WTC11 (cell line): Measurements from ENCODE around the gene PDGFRB. TPM values are rescaled to one million over a fixed set of nuclear protein-coding genes. Genes with fewer than 3 reads are reported as not detected.

ENCODE experiments used
- ATAC-seq: fragments of 200-7000 bp; cut with Tn5 transposase; 2 replicates; pipeline ENCODE4 v1.10.0; 2021; ENCODE audit warnings: mild to moderate bottlenecking, moderate library complexity
- Bru-seq: library from RNA; stranded (reverse); fragments of 400-500 nt; gene quantifications from one replicate; lab custom pipeline; 2021; lab: Mats Ljungman, UMichigan
- CTCF ChIA-PET: fragments of 300-600 bp; sonication (Branson Sonifier 250); formaldehyde crosslinking; loops from one replicate; lab custom pipeline; 2021; ENCODE audit warnings: antibody characterized with exemption; lab: Charles Lee
- POLR2A ChIA-PET: fragments of 350-600 bp; sonication (Branson Sonifier 250); formaldehyde crosslinking; loops from one replicate; lab custom pipeline; 2021; ENCODE audit warnings: antibody characterized with exemption; lab: Charles Lee
- DNase-seq: peaks from one replicate; pipeline ENCODE4 v3.0.0; 2021; ENCODE audit warnings: low spot score
- H3K27ac Mint-ChIP-seq: 2 replicates; pipeline ENCODE4 v1.8.0; 2021; ENCODE audit warnings: mixed read lengths
- H3K27me3 Mint-ChIP-seq: 2 replicates; pipeline ENCODE4 v1.8.0; 2021; ENCODE audit warnings: low read depth, mild to moderate bottlenecking, moderate library complexity, mixed read lengths
- H3K36me3 Mint-ChIP-seq: 2 replicates; pipeline ENCODE4 v1.8.0; 2021; ENCODE audit warnings: mixed read lengths
- H3K4me1 Mint-ChIP-seq: 2 replicates; pipeline ENCODE4 v1.8.0; 2022; ENCODE audit warnings: mixed read lengths
- H3K4me3 Mint-ChIP-seq: 2 replicates; pipeline ENCODE4 v1.8.0; 2021; ENCODE audit warnings: mild to moderate bottlenecking, moderate library complexity, mixed read lengths
- H3K9me3 Mint-ChIP-seq: 2 replicates; pipeline ENCODE4 v1.8.0; 2021; ENCODE audit warnings: mixed read lengths
- CBFB ChIP-seq: sonication (generic); formaldehyde crosslinking; IDR thresholded peaks from 2 replicates; pipeline ENCODE4 v1.8.1; 2022; ENCODE audit warnings: mild to moderate bottlenecking, low read depth, missing genetic modification reagents
- GABPB1 ChIP-seq: sonication (generic); formaldehyde crosslinking; IDR thresholded peaks from 2 replicates; pipeline ENCODE4 v1.8.1; 2023; ENCODE audit warnings: mild to moderate bottlenecking, missing genetic modification reagents
- NR3C1 ChIP-seq: sonication (generic); formaldehyde crosslinking; conservative IDR thresholded peaks from 2 replicates; pipeline ENCODE4 v1.8.1; 2023; ENCODE audit warnings: low read depth, mild to moderate bottlenecking, missing genetic modification reagents
- SP1 ChIP-seq: sonication (generic); formaldehyde crosslinking; conservative IDR thresholded peaks from 2 replicates; pipeline ENCODE4 v1.8.1; 2022; ENCODE audit warnings: missing genetic modification reagents
- TCF7 ChIP-seq: sonication (generic); formaldehyde crosslinking; IDR thresholded peaks from 2 replicates; pipeline ENCODE4 v1.8.0; 2022; ENCODE audit warnings: mild to moderate bottlenecking, low read depth, missing genetic modification reagents, moderate library complexity
- TEAD4 ChIP-seq: sonication (generic); formaldehyde crosslinking; IDR thresholded peaks from 2 replicates; pipeline ENCODE4 v1.8.0; 2022; ENCODE audit warnings: mild to moderate bottlenecking, missing genetic modification reagents
- ZBTB21 ChIP-seq: sonication (generic); formaldehyde crosslinking; IDR thresholded peaks from 2 replicates; pipeline ENCODE4 v1.8.1; 2023; ENCODE audit warnings: mild to moderate bottlenecking, missing genetic modification reagents, borderline replicate concordance
- ZNF121 ChIP-seq: sonication (generic); formaldehyde crosslinking; IDR thresholded peaks from 2 replicates; pipeline ENCODE4 v1.8.0; 2023; ENCODE audit warnings: missing genetic modification reagents
- ZNF416 ChIP-seq: fragments of 250-450 bp; sonication (Bioruptor Pico); IDR thresholded peaks from 2 replicates; pipeline ENCODE4 v1.9.0; 2021; ENCODE audit warnings: mild to moderate bottlenecking, inconsistent platforms
- long read RNA-seq, 3 experiments: library from RNA in 1 of 3; library from capped mRNA in 1 of 3; library from polyadenylated mRNA in 1 of 3; unstranded in 2 of 3; stranded (forward) in 1 of 3; transcript quantifications; one replicate each; pipeline ENCODE4 v2.0.0, GENCODE V29; 2021
- total RNA-seq: library from RNA; stranded (reverse); gene quantifications from 3 replicates; pipeline ENCODE4 v1.2.3, GENCODE V29; 2021
- TF ChIP-seq, protein P1 (sequence below): sonication (generic); formaldehyde crosslinking; IDR thresholded peaks from 2 replicates; pipeline ENCODE4 v1.8.0; 2023; ENCODE audit warnings: missing genetic modification reagents, mild to moderate bottlenecking, borderline replicate concordance
- TF ChIP-seq, protein P2 (sequence below): sonication (generic); formaldehyde crosslinking; IDR thresholded peaks from 2 replicates; pipeline ENCODE4 v1.8.0; 2023; ENCODE audit warnings: missing genetic modification reagents
- TF ChIP-seq, protein P3 (sequence below): fragments of 250-450 bp; sonication (Bioruptor Pico); IDR thresholded peaks from 2 replicates; pipeline ENCODE4 v1.9.0; 2021; ENCODE audit warnings: mild to moderate bottlenecking
- TF ChIP-seq, protein P4 (sequence below): sonication (generic); formaldehyde crosslinking; IDR thresholded peaks from 2 replicates; pipeline ENCODE4 v1.8.1; 2023; ENCODE audit warnings: mild to moderate bottlenecking, missing genetic modification reagents, moderate library complexity
- TF ChIP-seq, protein P5 (sequence below): sonication (generic); formaldehyde crosslinking; conservative IDR thresholded peaks from 2 replicates; pipeline ENCODE4 v1.8.1; 2022; ENCODE audit warnings: mild to moderate bottlenecking, missing genetic modification reagents
- TF ChIP-seq, protein P6 (sequence below): fragments of 200-600 bp; IDR thresholded peaks from 2 replicates; pipeline ENCODE4 v1.8.0; 2022; ENCODE audit warnings: antibody characterized with exemption

Gene PDGFRB
- total RNA-seq (5.0 to 7.9 TPM (median 5.1 TPM) in 3 replicates), Bru-seq, nascent RNA (percentile 34 among the genes with signal in this experiment)
- long read RNA-seq, experiment 1, full-length matches to known transcripts, result 5 of 15 reads
- long read RNA-seq, experiment 1, partial matches to known transcripts, result 7 of 15 reads
- long read RNA-seq, experiment 1, other reads (novel, unspliced or antisense), result 3 of 15 reads
- long read RNA-seq, experiment 2, full-length matches to known transcripts, result 1 of 3 reads
- long read RNA-seq, experiment 2, partial matches to known transcripts, result 1 of 3 reads
- long read RNA-seq, experiment 2, other reads (novel, unspliced or antisense), result 1 of 3 reads
- long read RNA-seq, experiment 3, result 0 reads

DNA sequence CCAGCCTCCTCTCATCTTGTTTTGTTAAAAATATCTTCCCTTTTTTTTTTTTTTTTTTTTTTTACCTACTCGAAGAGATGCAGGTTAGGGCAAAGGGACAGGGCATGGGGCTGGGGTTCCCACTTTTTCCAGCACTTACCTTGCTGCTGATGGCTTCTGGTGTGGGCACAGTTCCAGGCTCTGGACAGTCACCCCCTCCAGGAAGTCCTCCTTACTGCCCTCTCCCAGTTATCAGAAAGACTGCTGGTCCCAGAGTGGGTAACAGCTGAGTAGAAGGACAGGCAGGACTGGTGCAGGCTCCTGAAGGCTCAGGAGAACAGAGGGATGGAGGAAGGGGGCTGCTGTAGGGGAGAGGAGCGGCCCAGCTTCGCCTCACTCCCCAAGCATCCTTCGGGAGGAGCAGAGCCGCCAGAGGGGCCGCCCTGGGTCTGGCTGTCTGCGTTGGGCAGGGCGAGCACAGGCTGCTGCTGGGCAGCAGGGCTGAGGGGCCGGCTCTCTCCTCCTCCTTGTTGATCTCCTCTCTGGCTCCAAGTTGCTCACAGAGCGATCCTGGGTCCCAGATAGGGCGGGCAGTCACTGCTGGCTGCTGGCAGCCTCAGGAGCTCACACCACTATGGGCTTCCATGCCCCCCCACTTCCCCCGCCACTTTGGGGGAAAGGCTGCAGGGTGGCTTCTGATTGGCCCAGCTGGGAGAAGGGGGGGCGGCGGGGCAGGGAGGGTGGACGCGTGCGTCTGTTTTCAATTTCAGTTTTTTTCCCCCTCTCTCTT, at the start of gene PDGFRB:
TSS of gene PDGFRB (minus strand) at position 588 of the 769 bp plus-strand sequence. CDS start 18,798 bp downstream, outside the sequence.
- POLR2A ChIA-PET, result interaction anchor here (0.7 kb wide), 1 partner anchor 19 kb away, joined by 5 read pairs; no protein-coding TSS in a partner anchor
- Mint-ChIP-seq H3K4me3 (peak within 1 kb of the TSS; percentile 67), H3K27me3 (peaks cover 7% of the 10 kb centered on the region), H3K27ac (peak within 1 kb of the TSS; percentile 54; the same call in 1 of the 2 replicates), H3K4me1 (peaks cover 26% of the 10 kb centered on the region), H3K36me3 (no peaks in the 10 kb centered on the region), H3K9me3 (no peaks in the 10 kb centered on the region)
- CTCF ChIA-PET, result interaction anchor here (0.6 to 2.3 kb wide), 12 partner anchors 10 to 195 kb away, joined by 3 to 8 read pairs (median 5); no protein-coding TSS in a partner anchor
- TF ChIP-seq, protein P1, sequence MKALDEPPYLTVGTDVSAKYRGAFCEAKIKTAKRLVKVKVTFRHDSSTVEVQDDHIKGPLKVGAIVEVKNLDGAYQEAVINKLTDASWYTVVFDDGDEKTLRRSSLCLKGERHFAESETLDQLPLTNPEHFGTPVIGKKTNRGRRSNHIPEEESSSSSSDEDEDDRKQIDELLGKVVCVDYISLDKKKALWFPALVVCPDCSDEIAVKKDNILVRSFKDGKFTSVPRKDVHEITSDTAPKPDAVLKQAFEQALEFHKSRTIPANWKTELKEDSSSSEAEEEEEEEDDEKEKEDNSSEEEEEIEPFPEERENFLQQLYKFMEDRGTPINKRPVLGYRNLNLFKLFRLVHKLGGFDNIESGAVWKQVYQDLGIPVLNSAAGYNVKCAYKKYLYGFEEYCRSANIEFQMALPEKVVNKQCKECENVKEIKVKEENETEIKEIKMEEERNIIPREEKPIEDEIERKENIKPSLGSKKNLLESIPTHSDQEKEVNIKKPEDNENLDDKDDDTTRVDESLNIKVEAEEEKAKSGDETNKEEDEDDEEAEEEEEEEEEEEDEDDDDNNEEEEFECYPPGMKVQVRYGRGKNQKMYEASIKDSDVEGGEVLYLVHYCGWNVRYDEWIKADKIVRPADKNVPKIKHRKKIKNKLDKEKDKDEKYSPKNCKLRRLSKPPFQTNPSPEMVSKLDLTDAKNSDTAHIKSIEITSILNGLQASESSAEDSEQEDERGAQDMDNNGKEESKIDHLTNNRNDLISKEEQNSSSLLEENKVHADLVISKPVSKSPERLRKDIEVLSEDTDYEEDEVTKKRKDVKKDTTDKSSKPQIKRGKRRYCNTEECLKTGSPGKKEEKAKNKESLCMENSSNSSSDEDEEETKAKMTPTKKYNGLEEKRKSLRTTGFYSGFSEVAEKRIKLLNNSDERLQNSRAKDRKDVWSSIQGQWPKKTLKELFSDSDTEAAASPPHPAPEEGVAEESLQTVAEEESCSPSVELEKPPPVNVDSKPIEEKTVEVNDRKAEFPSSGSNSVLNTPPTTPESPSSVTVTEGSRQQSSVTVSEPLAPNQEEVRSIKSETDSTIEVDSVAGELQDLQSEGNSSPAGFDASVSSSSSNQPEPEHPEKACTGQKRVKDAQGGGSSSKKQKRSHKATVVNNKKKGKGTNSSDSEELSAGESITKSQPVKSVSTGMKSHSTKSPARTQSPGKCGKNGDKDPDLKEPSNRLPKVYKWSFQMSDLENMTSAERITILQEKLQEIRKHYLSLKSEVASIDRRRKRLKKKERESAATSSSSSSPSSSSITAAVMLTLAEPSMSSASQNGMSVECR, result no peak
- TF ChIP-seq TEAD4 (CRISPR knock-in tag) (no peak), CBFB (CRISPR knock-in tag) (no peak)
- TF ChIP-seq, protein P2, sequence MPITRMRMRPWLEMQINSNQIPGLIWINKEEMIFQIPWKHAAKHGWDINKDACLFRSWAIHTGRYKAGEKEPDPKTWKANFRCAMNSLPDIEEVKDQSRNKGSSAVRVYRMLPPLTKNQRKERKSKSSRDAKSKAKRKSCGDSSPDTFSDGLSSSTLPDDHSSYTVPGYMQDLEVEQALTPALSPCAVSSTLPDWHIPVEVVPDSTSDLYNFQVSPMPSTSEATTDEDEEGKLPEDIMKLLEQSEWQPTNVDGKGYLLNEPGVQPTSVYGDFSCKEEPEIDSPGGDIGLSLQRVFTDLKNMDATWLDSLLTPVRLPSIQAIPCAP (CRISPR knock-in tag), result no peak
- TF ChIP-seq, protein P3, sequence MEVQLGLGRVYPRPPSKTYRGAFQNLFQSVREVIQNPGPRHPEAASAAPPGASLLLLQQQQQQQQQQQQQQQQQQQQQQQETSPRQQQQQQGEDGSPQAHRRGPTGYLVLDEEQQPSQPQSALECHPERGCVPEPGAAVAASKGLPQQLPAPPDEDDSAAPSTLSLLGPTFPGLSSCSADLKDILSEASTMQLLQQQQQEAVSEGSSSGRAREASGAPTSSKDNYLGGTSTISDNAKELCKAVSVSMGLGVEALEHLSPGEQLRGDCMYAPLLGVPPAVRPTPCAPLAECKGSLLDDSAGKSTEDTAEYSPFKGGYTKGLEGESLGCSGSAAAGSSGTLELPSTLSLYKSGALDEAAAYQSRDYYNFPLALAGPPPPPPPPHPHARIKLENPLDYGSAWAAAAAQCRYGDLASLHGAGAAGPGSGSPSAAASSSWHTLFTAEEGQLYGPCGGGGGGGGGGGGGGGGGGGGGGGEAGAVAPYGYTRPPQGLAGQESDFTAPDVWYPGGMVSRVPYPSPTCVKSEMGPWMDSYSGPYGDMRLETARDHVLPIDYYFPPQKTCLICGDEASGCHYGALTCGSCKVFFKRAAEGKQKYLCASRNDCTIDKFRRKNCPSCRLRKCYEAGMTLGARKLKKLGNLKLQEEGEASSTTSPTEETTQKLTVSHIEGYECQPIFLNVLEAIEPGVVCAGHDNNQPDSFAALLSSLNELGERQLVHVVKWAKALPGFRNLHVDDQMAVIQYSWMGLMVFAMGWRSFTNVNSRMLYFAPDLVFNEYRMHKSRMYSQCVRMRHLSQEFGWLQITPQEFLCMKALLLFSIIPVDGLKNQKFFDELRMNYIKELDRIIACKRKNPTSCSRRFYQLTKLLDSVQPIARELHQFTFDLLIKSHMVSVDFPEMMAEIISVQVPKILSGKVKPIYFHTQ (CRISPR knock-in tag), result no peak
- TF ChIP-seq, protein P4, sequence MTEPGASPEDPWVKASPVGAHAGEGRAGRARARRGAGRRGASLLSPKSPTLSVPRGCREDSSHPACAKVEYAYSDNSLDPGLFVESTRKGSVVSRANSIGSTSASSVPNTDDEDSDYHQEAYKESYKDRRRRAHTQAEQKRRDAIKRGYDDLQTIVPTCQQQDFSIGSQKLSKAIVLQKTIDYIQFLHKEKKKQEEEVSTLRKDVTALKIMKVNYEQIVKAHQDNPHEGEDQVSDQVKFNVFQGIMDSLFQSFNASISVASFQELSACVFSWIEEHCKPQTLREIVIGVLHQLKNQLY (CRISPR knock-in tag), result no peak
- peak; percentile 67 for DNase-seq
- peak; percentile 69 for ATAC-seq

DNA sequence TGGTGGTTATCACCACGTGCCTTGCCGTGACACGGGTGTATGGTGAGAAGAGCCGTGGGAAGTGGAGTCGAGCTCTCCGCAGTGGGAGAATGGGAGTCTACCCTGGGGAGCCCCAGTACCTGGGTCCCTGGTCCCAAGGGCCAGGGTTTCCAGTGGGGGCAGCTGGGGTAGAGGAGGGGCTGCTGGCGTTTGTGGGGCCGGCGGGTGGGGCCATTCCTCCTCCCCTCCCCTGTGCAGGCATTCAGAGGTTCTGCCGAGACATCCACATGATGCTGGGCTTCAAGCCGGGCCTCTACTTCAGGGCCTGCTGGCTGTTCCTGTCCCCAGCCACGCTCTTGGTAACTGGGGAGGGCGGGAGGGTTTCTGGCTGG, 48.9 kb upstream of the PDGFRB start:
- ChIA-PET POLR2A (no interaction called here), CTCF (interaction anchor here (0.6 to 2.6 kb wide), 4 partner anchors 14 to 339 kb away, joined by 3 to 7 read pairs (median 4); no protein-coding TSS in a partner anchor)
- no peak for DNase-seq
- Mint-ChIP-seq H3K27ac (no peak overlapping the region), H3K27me3 (no peaks in the 10 kb centered on the region; the same call in none of the 2 replicates), H3K4me3 (no peak overlapping the region), H3K9me3 (no peaks in the 10 kb centered on the region), H3K36me3 (no peaks in the 10 kb centered on the region), H3K4me1 (peaks cover 15% of the 10 kb centered on the region)
- no peak for ATAC-seq
- TF ChIP-seq, protein P5, sequence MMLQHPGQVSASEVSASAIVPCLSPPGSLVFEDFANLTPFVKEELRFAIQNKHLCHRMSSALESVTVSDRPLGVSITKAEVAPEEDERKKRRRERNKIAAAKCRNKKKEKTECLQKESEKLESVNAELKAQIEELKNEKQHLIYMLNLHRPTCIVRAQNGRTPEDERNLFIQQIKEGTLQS (CRISPR knock-in tag), result no peak
- TF ChIP-seq TCF7, result no peak
- TF ChIP-seq ZNF121 (CRISPR knock-in tag), result no peak
- no peak for TF ChIP-seq ZNF416 (CRISPR knock-in tag)
- TF ChIP-seq, protein P3 (CRISPR knock-in tag), result no peak
- TF ChIP-seq ZBTB21 (CRISPR knock-in tag), result no peak
- TF ChIP-seq, protein P6, sequence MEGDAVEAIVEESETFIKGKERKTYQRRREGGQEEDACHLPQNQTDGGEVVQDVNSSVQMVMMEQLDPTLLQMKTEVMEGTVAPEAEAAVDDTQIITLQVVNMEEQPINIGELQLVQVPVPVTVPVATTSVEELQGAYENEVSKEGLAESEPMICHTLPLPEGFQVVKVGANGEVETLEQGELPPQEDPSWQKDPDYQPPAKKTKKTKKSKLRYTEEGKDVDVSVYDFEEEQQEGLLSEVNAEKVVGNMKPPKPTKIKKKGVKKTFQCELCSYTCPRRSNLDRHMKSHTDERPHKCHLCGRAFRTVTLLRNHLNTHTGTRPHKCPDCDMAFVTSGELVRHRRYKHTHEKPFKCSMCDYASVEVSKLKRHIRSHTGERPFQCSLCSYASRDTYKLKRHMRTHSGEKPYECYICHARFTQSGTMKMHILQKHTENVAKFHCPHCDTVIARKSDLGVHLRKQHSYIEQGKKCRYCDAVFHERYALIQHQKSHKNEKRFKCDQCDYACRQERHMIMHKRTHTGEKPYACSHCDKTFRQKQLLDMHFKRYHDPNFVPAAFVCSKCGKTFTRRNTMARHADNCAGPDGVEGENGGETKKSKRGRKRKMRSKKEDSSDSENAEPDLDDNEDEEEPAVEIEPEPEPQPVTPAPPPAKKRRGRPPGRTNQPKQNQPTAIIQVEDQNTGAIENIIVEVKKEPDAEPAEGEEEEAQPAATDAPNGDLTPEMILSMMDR, result no peak
- TF ChIP-seq SP1 (CRISPR knock-in tag), result no peak
- TF ChIP-seq GABPB1, result no peak
- TF ChIP-seq NR3C1 (CRISPR knock-in tag), result no peak
